HL-60 (cell line): ENCODE data around the gene C6orf47.

Experiments
- DNase-seq, 2 experiments: peaks; one replicate each; pipeline ENCODE4 v3.0.0-alpha.2; 2010 to 2020; ENCODE audit warnings: low read depth in 1 of 2, low spot score in 1 of 2
- H3K27ac ChIP-seq: fragments of 250-450 bp; sonication (Bioruptor Pico); replicated peaks from 2 replicates; pipeline ENCODE4 v1.5.1; 2020; ENCODE audit warnings: mild to moderate bottlenecking, moderate library complexity
- H3K27me3 ChIP-seq: fragments of 250-450 bp; sonication (Bioruptor Pico); 2 replicates; pipeline ENCODE4 v1.5.1; 2021; ENCODE audit warnings: mild to moderate bottlenecking, moderate library complexity; ENCODE audit not compliant: insufficient read depth, poor library complexity, severe bottlenecking
- H3K4me3 ChIP-seq: replicated peaks from 2 replicates; pipeline ENCODE4 v1.5.1; 2011; ENCODE audit warnings: mild to moderate bottlenecking, control low read depth, low read length; ENCODE audit not compliant: insufficient read depth
- GABPA ChIP-seq: IDR thresholded peaks from 2 replicates; pipeline ENCODE4 v1.6.1; 2012; ENCODE audit warnings: low read depth
- POLR2AphosphoS5 ChIP-seq: IDR thresholded peaks from 2 replicates; pipeline ENCODE4 v1.6.1; 2012; ENCODE audit warnings: low read depth
- SPI1 ChIP-seq: IDR thresholded peaks from 2 replicates; pipeline ENCODE4 v1.6.1; 2012; ENCODE audit warnings: low read depth, mild to moderate bottlenecking, borderline replicate concordance
- TF ChIP-seq, protein P1 (sequence below): IDR thresholded peaks from 2 replicates; pipeline ENCODE4 v1.6.1; 2012; ENCODE audit warnings: low read depth; ENCODE audit not compliant: insufficient replicate concordance
- TF ChIP-seq, protein P2 (sequence below): IDR thresholded peaks from one replicate; pipeline ENCODE4 v1.5.1; 2011; ENCODE audit warnings: low read length, control low read depth, inconsistent platforms; ENCODE audit not compliant: insufficient read depth

Gene C6orf47

DNA sequence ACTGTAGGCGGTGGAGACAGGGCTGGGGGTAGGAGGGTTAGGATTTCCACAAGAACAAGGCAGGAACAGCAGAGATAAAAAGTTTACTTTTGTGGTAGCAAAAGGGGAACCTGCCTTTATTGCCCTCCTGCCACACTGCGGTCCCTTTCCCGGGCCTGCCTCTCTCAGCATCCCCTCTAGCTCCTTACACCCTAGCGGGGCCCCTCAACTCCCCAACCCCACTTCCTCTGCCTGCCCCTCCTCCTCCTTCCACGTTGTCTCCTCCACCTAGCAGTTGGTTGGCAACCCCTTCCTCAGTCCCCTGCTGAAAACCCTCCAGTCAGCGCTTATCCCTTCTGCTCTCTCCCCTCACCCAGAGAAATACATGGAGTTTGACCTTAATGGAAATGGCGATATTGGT, 44.8 kb downstream of the C6orf47 start:
- peak; percentile 79 to 95 for DNase-seq
- TF ChIP-seq POLR2AphosphoS5 (peak; percentile 87), SPI1 (peak; percentile 89; the same call in 1 of the 2 replicates), GABPA (no peak)
- TF ChIP-seq, protein P1, sequence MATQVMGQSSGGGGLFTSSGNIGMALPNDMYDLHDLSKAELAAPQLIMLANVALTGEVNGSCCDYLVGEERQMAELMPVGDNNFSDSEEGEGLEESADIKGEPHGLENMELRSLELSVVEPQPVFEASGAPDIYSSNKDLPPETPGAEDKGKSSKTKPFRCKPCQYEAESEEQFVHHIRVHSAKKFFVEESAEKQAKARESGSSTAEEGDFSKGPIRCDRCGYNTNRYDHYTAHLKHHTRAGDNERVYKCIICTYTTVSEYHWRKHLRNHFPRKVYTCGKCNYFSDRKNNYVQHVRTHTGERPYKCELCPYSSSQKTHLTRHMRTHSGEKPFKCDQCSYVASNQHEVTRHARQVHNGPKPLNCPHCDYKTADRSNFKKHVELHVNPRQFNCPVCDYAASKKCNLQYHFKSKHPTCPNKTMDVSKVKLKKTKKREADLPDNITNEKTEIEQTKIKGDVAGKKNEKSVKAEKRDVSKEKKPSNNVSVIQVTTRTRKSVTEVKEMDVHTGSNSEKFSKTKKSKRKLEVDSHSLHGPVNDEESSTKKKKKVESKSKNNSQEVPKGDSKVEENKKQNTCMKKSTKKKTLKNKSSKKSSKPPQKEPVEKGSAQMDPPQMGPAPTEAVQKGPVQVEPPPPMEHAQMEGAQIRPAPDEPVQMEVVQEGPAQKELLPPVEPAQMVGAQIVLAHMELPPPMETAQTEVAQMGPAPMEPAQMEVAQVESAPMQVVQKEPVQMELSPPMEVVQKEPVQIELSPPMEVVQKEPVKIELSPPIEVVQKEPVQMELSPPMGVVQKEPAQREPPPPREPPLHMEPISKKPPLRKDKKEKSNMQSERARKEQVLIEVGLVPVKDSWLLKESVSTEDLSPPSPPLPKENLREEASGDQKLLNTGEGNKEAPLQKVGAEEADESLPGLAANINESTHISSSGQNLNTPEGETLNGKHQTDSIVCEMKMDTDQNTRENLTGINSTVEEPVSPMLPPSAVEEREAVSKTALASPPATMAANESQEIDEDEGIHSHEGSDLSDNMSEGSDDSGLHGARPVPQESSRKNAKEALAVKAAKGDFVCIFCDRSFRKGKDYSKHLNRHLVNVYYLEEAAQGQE, result peak; percentile 48
- TF ChIP-seq, protein P2, sequence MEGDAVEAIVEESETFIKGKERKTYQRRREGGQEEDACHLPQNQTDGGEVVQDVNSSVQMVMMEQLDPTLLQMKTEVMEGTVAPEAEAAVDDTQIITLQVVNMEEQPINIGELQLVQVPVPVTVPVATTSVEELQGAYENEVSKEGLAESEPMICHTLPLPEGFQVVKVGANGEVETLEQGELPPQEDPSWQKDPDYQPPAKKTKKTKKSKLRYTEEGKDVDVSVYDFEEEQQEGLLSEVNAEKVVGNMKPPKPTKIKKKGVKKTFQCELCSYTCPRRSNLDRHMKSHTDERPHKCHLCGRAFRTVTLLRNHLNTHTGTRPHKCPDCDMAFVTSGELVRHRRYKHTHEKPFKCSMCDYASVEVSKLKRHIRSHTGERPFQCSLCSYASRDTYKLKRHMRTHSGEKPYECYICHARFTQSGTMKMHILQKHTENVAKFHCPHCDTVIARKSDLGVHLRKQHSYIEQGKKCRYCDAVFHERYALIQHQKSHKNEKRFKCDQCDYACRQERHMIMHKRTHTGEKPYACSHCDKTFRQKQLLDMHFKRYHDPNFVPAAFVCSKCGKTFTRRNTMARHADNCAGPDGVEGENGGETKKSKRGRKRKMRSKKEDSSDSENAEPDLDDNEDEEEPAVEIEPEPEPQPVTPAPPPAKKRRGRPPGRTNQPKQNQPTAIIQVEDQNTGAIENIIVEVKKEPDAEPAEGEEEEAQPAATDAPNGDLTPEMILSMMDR, result no peak
- peak overlapping the region; percentile 92 for H3K27ac ChIP-seq
- no peaks in the 10 kb centered on the region for H3K27me3 ChIP-seq
- H3K4me3 ChIP-seq, result peak overlapping the region; percentile 54

DNA sequence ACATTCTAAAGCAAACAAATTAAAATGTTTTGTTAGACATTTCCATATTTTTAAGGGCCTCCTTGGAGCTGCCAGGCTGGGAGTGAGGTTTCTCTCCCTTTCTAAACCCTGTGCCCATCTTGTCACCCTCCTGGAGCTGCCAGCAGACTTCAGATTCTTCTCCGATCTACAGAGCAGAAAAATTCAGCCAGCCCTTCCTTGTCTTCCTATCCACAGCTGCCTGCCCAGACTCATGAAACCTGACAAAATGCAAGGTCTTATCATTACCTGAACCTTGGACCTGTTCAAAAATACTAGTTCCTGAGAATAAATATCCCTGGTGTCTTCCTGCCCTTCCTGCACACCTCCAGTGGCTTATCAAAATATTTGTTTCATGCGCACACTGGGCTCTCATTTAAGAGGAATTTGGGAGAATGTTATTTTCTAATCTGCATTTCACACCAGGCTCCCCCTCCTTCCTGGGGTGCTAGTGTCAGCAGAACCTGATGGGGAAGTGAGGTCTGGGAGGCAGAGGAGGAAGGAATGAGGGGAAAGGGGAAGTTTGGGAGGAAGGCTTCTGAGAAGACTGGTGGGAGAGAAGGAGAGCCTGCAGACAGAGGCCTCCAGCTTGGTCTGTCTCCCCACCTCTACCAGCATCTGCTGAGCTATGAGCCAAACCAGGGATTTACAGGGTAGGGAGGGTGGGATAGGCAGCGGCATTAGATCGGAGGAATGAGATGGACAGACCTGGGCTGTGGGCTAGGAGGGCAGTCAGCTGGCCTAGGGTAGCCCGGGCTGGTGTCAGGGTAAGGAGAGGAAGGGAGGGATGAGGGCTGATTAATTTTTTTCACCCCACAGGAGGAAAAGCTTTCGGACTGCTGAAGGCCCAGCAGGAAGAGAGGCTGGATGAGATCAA, 45.6 kb downstream of the C6orf47 start, which contains the start of gene AIF1:
Gene AIF1 (plus strand): TSS at position 551 of the 895 bp plus-strand sequence. CDS start 96 bp downstream, at position 647.
- TF ChIP-seq, protein P2, result no peak
- TF ChIP-seq SPI1 (peak; percentile 95), POLR2AphosphoS5 (0 out of 2 replicates have a peak, but pooled peaks have one; percentile 43), GABPA (no peak)
- TF ChIP-seq, protein P1, result no peak
- peak in 1 of 2 experiments; percentile 82 for DNase-seq
- Histone ChIP-seq H3K27me3 (no peaks in the 10 kb centered on the region), H3K27ac (peak within 1 kb of the TSS; percentile 92), H3K4me3 (peak within 1 kb of the TSS; percentile 54)

DNA sequence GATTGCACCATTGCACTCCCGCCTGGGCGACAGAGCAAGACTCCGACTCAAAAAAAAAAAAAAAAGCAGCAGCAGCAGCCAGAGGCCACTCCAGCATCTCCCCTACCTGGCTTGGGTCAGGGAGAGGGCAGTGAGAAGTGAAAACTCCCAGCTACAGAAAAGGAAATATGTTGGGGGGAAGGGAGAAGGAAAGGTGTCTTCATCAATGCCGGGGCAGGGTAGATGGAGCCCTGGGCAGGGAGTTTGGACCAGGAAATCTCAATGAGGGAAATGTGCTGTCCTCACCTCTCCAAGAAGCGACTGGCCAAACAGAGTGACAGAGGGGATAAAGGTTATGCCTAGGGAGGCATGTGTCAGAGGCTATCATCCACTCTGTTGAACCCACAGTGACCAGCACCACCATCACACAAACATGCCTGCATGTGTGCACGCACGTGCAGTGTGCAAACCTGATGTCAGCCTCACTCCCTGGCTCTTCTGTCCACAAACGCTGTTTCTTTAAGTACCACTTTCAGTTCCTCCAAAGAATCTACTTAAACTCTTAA, 46.4 kb downstream of the C6orf47 start:
- peak in 1 of 2 experiments; percentile 75 for DNase-seq
- Histone ChIP-seq H3K4me3 (peak overlapping the region; percentile 8; the same call in 1 of the 2 replicates), H3K27me3 (no peaks in the 10 kb centered on the region), H3K27ac (peak overlapping the region; percentile 92)
- TF ChIP-seq POLR2AphosphoS5 (no peak), SPI1 (no peak), GABPA (no peak)
- TF ChIP-seq, protein P2, result no peak
- TF ChIP-seq, protein P1, result no peak
